Astrocyte (in vitro differentiated cells and primary cell): ENCODE results near the gene CFAP91.

Experiments
- CTCF ChIP-seq: IDR thresholded peaks from 2 replicates; pipeline ENCODE4 v1.5.1; 2011; ENCODE audit warnings: low read depth, mild to moderate bottlenecking, inconsistent platforms, low read length, moderate library complexity; ENCODE audit not compliant: insufficient read depth
- EZH2 ChIP-seq: IDR thresholded peaks from 2 replicates; pipeline ENCODE4 v1.6.1; 2012; ENCODE audit warnings: mild to moderate bottlenecking, low read length, inconsistent platforms; ENCODE audit not compliant: insufficient read depth

GRCh38 chr3:119663885-119664284 is 38.9 kb upstream of the CFAP91 start:
- no peak for TF ChIP-seq CTCF
- TF ChIP-seq EZH2, result no peak
